HG03175 (cell line): Measurements from ENCODE around the gene ARHGAP6.

ENCODE experiments used
- ATAC-seq: cut with Tn5 transposase; IDR thresholded peaks from one replicate; pipeline ENCODE4 v1.9.1; 2021; ENCODE audit warnings: mild to moderate bottlenecking, moderate library complexity; ENCODE audit not compliant: unreplicated experiment

The ARHGAP6 gene

DNA sequence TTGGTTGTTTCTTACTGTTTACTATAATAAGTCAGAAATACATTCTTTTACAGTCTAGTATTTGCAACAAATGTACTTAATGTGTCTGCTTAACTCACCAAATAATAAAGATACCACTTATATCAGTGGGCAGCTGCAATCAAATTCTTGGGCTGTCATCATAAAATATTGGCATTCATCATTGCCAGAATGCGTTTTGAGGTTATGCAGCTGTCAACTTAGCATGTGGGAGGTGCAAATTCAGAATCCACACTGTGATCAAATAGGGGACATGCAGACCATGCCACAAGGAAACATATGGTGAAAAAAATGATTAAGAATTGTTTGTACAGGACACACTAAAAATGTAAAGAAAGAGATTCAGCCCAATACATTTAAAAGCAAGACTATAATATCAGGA is 468.0 kb downstream of the ARHGAP6 start:
- no peak for ATAC-seq

DNA sequence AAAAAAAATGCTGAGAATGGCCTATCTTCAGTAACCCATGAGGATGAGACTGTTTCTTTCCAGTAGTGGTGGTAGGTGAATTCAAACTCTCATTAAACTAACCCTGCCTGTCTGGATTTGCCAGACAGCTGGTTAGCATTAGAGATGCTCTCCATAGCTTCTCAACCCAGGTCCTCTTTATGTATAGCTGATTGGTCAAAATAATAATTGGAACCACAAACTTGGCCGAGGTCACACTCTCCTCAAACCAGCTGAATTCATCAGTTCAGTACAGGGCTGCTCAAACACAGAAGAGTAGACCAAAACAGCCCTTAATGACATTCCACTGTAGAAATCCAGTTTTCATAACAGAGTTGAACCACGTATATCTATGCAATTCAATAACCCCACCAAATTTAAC is 469.2 kb downstream of the ARHGAP6 start:
- no peak for ATAC-seq

DNA sequence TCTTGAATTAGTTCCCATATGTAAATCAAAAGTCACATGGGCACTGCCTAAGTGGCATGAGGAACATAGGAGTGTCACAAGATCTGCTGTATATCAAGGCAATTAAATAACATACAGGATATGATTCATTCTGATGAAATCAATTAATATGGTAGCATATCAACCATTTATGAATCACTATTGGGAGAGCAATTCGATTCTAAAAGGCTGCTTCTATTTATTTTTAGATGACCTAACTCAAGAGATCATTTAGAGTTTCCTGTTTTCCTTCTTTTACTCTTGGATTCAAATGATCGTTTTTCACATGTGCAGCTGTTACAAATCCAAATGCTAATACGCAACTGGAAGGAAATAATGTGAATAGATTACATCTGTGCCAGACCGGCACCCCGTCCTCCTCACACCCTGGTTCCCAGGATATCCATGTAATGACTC is 472.7 kb downstream of the ARHGAP6 start:
- ATAC-seq, result no peak

DNA sequence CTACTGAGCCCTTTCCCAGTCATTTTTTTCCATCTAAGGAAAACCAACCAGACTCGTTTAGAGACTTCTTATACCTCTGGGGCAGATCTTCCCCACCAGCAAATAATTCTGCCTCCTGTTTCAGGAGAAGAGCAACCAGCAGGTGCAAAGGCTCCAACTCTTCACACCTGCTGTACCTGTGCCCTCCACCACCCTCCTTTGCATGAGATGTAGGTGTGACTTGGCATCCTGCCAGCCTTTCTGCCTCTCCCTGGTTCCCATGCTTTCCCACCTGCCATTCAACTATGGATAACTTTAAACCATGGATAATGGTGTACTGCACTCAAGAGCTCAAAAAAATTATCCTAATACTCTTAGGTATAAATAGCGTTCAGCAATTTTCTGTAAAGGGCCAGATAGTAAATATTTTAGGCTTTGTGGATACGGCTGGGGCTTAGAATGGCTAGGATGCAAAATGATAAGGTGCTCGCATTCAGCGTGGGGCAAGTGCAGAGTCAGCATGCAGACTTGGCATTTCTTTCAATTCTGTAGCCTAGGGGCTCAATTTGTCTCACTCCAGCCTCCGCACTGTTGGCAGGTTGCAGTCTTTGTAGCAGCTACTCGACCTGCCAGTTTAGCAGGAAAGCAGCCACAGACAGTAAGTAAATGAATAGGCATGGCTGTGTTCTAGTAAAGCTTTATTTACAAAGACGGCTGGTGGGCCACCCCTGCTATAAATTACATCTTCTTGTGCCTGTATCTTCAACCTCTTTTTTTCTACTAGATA is 474.8 kb downstream of the ARHGAP6 start:
- ATAC-seq, result no peak

DNA sequence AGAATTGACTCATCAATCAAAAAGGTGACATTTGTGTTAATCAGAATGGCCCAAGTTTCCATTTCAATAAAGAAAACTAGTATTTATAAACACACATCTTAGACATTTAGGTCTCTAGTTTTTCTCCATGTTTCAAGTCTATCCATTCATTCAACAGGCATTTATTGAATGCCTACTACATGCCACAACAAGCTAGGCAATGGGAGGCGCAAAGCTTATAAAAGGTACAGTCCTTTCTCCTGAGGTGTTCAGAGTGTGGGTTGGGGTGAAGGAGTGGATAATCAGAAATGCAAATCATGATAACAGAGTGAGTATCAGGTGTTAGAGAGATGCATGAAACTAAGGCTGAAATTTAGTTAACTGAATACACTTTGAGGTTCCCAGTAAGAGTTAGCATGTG is 476.6 kb downstream of the ARHGAP6 start:
- no peak for ATAC-seq

DNA sequence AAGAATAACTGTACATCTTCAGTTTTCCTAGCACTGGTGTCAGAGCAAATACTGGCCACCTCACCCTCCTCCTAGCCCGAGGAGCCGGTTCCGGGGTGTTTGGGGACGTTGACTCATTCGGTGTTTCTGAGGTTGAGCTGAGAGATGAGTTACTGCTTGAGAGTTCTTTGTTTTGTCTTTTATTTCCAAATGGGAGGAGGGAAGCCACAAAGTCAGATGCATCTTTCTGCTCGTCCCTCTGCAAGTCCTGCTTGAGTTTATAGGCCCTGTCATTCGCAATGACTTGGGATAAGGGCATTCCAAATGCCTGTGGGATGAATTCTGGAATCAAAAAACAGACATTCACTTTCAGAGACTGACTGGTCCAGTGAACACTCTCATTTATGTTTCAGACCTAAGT is 477.1 kb downstream of the ARHGAP6 start:
- no peak for ATAC-seq

DNA sequence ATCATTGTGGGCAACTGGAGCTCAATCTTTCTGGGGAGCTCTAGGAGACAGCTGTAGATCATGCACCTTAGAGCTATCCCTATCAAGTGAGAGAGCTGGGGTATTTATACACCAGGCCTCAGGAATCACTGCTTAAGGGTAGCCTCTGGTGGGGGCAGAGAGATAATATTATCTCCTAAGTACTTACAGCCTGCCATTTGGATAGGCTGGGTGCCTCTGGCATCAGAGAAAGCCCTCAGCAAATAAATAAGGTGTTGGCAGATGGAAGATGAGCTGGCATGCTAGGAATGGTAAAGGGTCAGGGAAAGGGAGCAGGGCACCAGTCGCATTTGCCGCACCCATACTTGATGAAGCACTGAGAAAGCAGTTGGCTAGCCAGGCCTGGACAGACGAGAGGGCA is 478.7 kb downstream of the ARHGAP6 start:
- no peak for ATAC-seq

DNA sequence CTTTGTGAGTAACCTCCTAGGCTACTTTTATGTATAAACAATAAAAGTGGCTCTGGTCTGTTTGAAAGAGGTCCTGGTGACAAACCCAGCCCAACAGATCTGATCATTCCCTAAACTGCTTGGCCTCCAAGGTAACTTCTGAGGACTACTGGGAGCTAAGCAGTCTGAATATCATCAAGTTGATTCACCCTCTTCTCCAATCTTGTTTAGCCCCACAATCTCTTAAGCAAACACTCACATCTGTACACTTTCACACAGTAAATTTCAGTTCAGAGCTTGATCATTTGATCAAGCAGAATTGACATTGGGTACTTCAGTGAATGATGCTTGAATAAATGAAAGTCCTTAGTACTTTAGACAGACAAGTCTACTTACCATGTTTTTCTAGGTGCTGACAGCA is 479.9 kb downstream of the ARHGAP6 start:
- no peak for ATAC-seq

DNA sequence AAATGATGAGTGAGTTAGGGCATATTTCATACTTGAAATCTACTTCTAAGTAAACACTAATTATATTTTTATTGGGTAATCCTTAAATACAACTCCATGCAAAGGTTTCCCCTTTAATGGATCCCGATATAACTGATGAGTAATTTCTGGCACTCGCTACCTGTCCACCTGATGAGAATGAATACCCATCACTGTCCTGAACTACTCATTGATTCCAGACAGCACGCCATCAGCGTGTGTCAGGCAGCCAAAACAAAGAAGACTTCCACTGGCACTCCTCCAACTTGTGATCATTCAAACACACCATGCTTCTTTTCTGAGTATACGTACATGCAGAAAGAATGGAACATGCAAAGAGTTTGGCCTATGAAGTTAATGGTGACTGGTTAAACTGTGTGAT is 485.1 kb downstream of the ARHGAP6 start:
- no peak for ATAC-seq

DNA sequence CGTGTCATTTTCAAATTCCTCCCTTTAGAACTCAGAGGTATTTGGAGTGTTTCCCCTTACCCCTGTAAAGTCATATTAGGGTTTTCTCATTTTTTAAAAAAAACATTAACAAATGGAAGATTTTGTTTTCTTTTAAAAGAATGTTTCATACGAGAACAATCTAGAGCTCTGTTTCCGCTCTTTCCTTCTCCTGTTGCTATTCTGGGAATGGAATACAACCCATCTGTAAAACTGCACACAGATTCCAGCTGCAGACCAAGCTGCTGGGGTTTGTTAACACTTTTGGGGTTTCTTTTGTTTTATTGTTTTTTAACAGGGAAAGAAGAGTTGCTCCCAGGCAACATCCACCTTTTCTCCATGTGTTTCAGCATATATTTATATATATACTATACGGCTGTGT is 493.3 kb downstream of the ARHGAP6 start:
- ATAC-seq, result no peak

DNA sequence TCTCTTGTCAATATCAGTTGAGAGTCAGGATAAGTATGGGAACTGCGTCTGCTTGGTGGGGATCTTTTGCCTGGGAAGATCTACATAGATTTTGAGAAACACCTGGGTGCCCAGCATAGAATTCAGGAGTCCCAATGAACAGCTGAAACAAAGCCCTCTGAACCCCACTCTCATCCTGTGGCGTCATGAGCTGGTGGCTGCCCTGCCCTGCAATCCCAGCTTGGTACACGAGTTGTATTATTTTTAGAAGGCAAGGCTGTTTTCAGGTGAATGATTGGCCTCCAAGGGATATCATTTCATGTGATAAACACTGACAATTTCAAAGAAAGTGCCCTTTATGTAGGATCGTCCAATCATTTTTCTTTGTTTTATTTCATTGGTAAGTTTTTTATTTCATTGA is 493.8 kb downstream of the ARHGAP6 start:
- no peak for ATAC-seq

DNA sequence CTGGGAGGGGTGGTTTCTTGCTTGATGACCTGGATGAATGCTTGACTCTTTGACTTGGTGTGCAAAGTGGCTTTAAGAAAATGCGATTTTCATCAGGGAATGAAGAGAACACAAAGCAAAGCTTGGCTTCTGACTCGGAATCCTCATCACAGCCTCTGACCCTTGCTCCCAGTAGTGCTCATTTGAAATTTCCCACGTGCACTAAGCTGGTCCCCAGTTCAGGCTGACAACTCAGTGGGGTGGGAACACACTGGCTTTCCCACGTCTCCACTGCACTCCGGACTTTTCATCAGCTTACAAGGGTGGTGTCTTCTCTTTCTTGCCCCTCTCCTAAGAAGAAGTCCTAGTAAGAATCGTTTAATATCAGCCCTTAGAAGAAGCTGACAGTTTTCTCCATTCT is 501.3 kb downstream of the ARHGAP6 start:
- ATAC-seq, result no peak

DNA sequence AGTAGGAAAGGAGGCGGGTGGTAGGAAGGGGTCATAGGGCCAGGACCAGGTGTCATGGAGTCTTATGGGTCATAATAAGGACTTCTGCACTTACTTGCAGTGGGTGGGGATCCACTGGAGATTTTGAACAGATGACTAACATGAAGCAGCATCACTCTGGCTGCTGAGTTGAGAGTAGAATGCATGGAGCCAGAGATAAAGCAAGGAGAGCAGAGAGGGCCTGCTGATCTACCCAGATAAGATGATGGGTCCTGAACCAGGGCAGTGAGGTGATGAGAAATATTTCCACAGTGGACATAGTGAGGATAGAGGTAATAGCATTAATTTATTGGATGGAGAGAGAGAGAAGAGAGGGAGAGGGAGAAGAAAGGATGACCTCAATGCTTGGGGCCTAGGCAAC is 506.6 kb downstream of the ARHGAP6 start:
- no peak for ATAC-seq

DNA sequence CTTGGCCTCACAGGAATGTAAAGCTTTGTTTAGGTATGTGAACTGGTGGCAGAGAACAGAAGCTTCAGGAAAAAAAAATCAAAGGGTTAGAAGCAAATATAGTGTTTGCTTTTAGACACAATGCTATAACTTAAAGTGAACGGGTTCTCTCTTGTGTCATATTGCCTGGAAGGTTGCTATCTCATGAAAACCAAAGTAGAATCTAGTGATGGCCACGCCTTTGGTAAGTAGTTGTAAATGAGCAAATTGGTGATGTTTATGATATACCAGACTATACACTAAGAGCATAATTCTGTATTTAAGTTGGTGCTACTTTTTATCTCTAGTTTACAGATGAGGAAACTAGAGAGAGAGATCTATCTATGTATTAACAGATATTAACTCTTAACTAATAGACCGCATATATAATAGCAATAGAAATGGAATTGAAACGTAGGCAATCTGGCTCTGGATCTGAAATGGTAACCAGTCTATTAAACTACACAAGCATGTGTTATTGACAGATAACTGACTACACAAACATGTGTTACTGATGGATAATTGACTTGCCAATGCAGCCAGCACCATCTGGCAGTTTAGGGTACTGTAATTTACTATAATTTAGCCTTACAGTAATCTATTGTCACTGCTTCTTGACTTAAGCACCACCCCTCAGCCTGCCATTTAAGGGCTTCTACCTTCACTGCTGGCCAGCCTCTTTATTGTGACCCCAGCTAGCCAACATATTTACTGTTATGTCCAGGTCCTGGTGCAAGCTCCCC is 513.7 kb downstream of the ARHGAP6 start:
- no peak for ATAC-seq

DNA sequence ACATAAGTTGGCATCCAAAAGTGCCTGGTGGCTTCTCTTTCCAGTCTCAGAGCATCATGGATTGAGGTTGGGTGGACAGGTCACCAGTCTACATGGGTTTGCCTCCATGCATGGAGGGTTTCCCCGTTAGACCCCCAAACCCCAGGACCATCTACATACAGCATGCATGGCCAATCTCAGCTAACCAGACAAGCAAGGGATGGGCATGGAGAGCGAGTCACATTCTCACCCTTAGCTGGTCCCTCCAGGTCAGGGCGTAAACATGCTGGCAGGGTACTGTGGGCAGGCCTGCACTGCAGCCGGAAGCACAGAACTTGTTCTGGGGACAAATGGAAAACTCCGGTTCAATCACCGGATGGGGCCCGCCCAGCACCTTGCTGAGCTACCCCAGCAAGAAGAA is 517.3 kb downstream of the ARHGAP6 start:
- ATAC-seq, result no peak

DNA sequence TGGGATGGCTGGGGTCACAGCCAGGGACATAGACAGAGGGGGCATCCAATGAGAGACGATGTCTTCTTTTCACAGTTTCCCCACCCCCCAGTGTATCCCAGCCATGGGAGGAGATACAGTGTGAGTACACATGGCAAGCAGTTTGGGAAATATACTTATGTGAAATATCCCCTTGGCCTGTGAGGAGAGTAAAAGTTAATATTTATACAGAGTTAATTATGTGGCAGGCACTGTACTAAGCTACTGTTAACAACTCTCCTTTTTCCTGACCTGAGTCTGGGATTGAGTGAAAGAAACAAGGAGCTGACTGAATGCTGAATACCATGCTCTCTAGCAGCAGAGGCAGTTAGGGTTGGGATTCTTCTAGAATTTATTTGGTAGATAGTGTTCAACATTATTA is 519.3 kb downstream of the ARHGAP6 start:
- ATAC-seq, result no peak

DNA sequence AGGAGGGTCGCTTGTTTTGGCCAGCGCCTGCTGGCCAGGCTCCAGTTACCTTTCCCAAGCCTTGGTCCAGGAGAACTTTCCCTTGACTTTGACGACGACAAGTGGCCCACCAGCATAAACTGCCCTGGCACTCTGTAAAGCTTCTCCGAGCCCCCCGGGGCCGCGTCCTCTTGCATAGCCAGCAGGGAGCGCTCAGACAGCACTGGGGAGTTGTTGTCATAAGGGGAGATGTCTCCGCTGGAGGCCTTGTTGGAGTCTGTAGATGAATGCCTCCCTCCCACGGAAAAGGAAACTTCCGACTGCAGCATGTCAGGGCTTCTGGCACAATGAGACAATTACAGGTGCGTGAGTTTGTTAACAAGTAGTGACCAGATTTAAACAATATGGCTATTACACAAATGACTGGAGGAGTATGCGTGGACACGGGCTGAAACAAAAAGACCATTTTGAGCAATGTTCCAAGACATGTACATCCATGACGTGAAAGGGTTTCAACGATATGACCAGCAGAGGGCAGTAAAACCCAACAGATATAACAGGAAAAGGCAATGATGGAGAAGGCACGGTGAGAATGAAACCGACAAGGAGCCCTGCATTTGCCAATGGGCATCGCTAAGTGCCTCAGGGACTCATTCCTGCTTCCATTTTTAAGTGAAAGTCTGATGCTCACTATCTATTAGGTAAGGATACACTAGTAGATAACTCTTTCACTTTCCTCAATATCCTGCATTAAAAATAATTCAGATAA is 521.6 kb downstream of the ARHGAP6 start:
- peak; percentile 86 for ATAC-seq

DNA sequence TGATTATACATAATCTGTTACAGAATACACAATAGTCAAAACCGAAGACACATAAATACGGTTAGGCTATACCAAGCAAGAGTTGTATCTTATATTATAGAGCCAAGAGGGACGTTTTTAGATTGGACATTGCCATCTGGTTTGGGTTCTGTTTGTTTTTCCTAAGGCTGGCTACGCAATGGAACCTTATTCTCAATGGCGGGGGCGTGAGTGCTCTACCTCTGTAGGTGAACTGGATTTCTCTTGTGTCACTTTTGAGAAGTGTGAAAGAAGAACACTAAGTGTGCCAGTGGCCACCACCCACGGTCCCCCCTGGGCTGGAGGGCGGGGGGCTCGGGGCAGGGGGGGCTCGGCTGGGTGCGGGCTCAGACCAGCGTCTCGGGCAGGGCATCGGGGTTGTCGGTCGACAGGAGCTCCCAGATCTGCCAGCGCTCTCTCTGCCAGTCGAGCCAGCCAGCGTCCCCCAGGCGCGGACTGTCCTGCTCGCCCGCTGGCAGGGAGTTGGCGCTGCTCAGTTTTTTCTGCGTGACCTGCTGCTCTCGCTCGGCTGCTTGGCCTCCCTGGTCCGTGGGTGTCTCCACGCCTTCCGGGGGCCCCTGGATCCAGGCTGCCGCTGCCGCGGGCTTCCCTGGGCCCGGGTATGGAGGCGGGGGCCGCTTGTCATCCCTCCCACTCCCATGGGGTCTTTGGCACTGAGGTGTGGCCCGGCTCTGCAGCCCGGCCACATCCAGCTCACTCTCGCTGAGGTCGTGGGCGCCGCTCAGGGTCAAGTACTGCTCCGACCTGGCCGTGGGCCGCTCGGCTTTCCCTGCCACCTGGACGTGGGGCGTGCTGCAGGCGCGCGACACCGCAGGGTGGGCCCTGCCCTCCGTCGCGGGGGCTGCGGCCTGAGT is 527.0 kb downstream of the ARHGAP6 start:
- ATAC-seq, result no peak

DNA sequence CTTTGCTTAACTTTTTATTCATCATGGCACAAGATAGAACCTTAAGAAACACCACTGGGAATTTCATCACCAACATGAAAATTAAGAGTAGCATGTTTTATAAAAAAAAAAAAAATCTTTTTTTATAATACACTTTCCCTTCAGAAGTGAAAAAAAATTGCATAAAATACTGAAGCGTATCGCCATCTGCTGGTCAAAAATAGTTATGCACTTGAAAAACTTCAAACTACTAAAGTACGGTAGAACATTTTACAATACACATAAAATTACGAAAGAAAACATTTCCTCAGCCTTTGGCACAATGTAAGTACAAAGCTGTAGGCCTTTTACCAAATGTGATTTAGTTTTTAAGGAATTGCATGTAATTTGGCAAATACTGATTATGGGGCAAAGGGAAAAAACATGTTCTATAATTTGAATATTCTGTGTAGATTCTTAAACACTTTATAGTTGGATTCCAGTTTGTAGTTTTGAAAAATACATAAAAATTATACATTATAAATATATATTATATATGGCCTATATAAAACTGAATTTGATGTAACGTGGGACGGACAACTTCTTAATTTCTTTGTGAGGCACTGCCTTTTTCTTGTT is 528.1 kb downstream of the ARHGAP6 start:
- no peak for ATAC-seq

DNA sequence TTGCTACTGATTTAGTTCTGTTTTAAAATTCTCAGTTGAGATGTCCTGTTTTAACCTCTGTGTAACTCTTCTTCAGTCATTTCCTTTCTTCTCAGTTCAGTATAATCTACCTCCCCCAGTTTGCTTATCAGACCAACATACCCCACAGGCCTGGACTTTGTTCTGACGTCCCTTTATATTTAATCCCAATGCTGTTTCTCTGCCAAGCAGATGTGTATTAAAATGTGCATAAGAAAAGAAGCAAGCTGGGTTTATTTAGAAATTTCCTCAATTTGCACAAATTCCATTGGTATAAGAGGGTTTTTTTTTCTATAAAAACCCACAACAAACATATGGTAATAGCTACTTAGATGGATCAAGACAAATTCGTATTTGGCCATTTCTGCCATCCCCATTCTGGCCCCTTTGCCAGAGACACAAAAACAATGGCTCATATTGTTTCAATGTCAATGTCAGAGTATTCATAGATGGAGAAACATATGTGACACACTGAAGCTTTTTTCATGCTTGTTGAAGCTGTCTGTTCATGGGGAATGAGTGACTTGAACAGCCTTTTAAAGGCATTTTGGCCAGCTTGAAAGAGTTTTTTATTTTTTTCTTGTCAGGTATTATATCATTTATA is 530.0 kb downstream of the ARHGAP6 start:
- ATAC-seq, result no peak
